Loucy (cell line): ENCODE data around the gene MRPL39.

Experiments used
- H2AFZ ChIP-seq: fragments of 200-600 bp; sonication (generic); 2 replicates; pipeline ENCODE4 v1.6.0; 2016; ENCODE audit warnings: antibody characterized with exemption, mild to moderate bottlenecking, low read length, moderate library complexity
- H3F3A ChIP-seq: fragments of 200-600 bp; 2 replicates; pipeline ENCODE4 v1.6.0; 2016; ENCODE audit warnings: antibody characterized with exemption, low read depth, mild to moderate bottlenecking
- H3K27me3 ChIP-seq: fragments of 200-600 bp; sonication (generic); 2 replicates; pipeline ENCODE4 v1.6.1; 2014; ENCODE audit warnings: low read length, mild to moderate bottlenecking; ENCODE audit not compliant: insufficient read depth, poor library complexity, severe bottlenecking
- H3K36me3 ChIP-seq: fragments of 200-600 bp; sonication (generic); 2 replicates; pipeline ENCODE4 v1.6.1; 2016; ENCODE audit warnings: low read length; ENCODE audit not compliant: insufficient read depth
- H3K4me1 ChIP-seq: fragments of 200-600 bp; sonication (generic); 2 replicates; pipeline ENCODE4 v1.5.1; 2014; ENCODE audit warnings: low read length, mild to moderate bottlenecking; ENCODE audit not compliant: insufficient read depth, poor library complexity, severe bottlenecking
- H3K4me2 ChIP-seq: fragments of 200-600 bp; sonication (generic); 2 replicates; pipeline ENCODE4 v1.6.0; 2014; ENCODE audit warnings: antibody characterized with exemption, low read length, low read depth, mild to moderate bottlenecking; ENCODE audit not compliant: poor library complexity, severe bottlenecking
- H3K4me3 ChIP-seq: fragments of 200-600 bp; sonication (generic); 2 replicates; pipeline ENCODE4 v1.5.1; 2014; ENCODE audit warnings: low read length, mild to moderate bottlenecking, mixed read lengths; ENCODE audit not compliant: poor library complexity, severe bottlenecking
- H3K79me2 ChIP-seq: fragments of 200-600 bp; sonication (generic); 2 replicates; pipeline ENCODE4 v1.6.1; 2014; ENCODE audit warnings: low read length; ENCODE audit not compliant: insufficient read depth
- H3K9ac ChIP-seq: fragments of 200-600 bp; sonication (generic); 2 replicates; pipeline ENCODE4 v1.6.0; 2014; ENCODE audit warnings: mild to moderate bottlenecking, low read depth, low read length, moderate library complexity; ENCODE audit not compliant: poor library complexity, severe bottlenecking
- H3K9me2 ChIP-seq: fragments of 200-600 bp; sonication (generic); replicated peaks from 2 replicates; pipeline ENCODE4 v1.6.1; 2016; ENCODE audit warnings: low read depth, low read length, mixed read lengths
- H3K9me3 ChIP-seq: fragments of 200-600 bp; sonication (generic); 2 replicates; pipeline ENCODE4 v1.6.1; 2014; ENCODE audit warnings: mild to moderate bottlenecking, antibody characterized with exemption, low read length, low read depth; ENCODE audit not compliant: insufficient read depth
- H4K20me1 ChIP-seq: fragments of 200-600 bp; sonication (generic); 2 replicates; pipeline ENCODE4 v1.6.0; 2014; ENCODE audit warnings: antibody characterized with exemption, low read length, mild to moderate bottlenecking; ENCODE audit not compliant: insufficient read depth, poor library complexity, severe bottlenecking
- EZH2phosphoT487 ChIP-seq: fragments of 200-600 bp; IDR thresholded peaks from 2 replicates; pipeline ENCODE4 v1.6.1; 2018; ENCODE audit warnings: antibody characterized with exemption, mild to moderate bottlenecking, moderate library complexity, borderline replicate concordance
- TF ChIP-seq, protein P1 (sequence below): fragments of 200-600 bp; sonication (generic); conservative IDR thresholded peaks from 2 replicates; pipeline ENCODE4 v1.5.1; 2014; ENCODE audit warnings: mild to moderate bottlenecking, antibody characterized with exemption, low read length

The MRPL39 gene

DNA sequence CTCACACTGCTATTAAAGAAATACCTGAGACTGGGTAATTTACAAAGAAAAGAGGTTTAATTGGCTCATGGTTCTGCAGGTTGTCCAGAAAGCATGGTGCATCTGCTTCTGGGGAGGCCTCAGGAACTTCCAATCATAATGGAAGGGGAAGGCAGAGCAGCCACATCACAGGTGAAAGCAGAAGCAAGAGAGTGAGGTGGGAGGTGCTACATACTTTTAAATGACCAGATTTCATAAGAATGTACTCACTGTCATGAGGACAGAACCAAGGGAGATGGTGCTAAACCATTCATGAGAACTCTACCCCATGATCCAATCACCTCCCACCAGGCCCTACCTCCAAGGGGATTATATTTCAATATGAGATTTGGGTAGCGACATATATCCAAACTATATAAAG, 55.7 kb downstream of the MRPL39 start:
- TF ChIP-seq EZH2phosphoT487, result no peak
- TF ChIP-seq, protein P1, sequence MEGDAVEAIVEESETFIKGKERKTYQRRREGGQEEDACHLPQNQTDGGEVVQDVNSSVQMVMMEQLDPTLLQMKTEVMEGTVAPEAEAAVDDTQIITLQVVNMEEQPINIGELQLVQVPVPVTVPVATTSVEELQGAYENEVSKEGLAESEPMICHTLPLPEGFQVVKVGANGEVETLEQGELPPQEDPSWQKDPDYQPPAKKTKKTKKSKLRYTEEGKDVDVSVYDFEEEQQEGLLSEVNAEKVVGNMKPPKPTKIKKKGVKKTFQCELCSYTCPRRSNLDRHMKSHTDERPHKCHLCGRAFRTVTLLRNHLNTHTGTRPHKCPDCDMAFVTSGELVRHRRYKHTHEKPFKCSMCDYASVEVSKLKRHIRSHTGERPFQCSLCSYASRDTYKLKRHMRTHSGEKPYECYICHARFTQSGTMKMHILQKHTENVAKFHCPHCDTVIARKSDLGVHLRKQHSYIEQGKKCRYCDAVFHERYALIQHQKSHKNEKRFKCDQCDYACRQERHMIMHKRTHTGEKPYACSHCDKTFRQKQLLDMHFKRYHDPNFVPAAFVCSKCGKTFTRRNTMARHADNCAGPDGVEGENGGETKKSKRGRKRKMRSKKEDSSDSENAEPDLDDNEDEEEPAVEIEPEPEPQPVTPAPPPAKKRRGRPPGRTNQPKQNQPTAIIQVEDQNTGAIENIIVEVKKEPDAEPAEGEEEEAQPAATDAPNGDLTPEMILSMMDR, result no peak
- H3K27me3 ChIP-seq, result no peaks in the 10 kb centered on the region

GRCh38 chr21:25550352-25551120, 56.7 kb downstream of the MRPL39 start:
- Histone ChIP-seq H3F3A (no peaks in the 10 kb centered on the region), H3K9me3 (no peaks in the 10 kb centered on the region), H3K27me3 (no peaks in the 10 kb centered on the region), H2AFZ (no peak overlapping the region), H3K9ac (no peak overlapping the region), H4K20me1 (no peaks in the 10 kb centered on the region), H3K36me3 (no peaks in the 10 kb centered on the region), H3K4me1 (no peaks in the 10 kb centered on the region), H3K4me2 (no peak overlapping the region), H3K4me3 (no peak overlapping the region), H3K9me2 (no peaks in the 10 kb centered on the region), H3K79me2 (no peaks in the 10 kb centered on the region)
- no peak for TF ChIP-seq EZH2phosphoT487
- TF ChIP-seq, protein P1, result no peak

More for the DNA sequence above, 55.7 kb downstream of the MRPL39 start:
- H3K9me2 ChIP-seq, result no peaks in the 10 kb centered on the region
- H3K4me2 ChIP-seq, result no peak overlapping the region
- H2AFZ ChIP-seq, result no peak overlapping the region
- no peaks in the 10 kb centered on the region for H3K4me1 ChIP-seq
- H3K79me2 ChIP-seq, result no peaks in the 10 kb centered on the region
- no peaks in the 10 kb centered on the region for H3K36me3 ChIP-seq
- H3K9ac ChIP-seq, result no peak overlapping the region
- no peaks in the 10 kb centered on the region for H3F3A ChIP-seq
- no peak overlapping the region for H3K4me3 ChIP-seq
- no peaks in the 10 kb centered on the region for H4K20me1 ChIP-seq
- no peaks in the 10 kb centered on the region for H3K9me3 ChIP-seq

DNA sequence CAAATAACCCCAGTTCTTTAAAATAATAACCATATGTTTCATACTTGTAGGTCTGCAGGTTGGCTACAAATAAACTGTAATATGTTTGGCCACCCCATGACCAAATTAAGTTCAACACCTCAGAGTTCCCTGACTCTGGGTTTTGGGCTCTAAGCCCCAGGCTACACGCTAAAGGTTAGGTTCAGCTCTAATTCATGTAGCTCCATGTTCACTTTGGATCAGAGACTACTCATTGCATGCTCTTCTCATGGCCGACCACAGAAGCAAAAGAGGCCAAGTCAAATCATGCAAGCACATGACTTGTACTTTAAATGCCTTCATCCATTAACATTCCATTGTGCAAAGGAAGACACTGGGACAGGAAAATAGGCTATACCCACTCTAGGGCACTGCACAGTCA, 66.2 kb downstream of the MRPL39 start:
- Histone ChIP-seq H3K9me2 (no peaks in the 10 kb centered on the region), H2AFZ (no peak overlapping the region), H3K9ac (no peak overlapping the region), H3K36me3 (no peaks in the 10 kb centered on the region), H3K79me2 (no peaks in the 10 kb centered on the region), H3K9me3 (peaks cover 13% of the 10 kb centered on the region; the same call in 1 of the 2 replicates), H3K4me3 (no peak overlapping the region), H3K4me1 (no peaks in the 10 kb centered on the region), H4K20me1 (no peaks in the 10 kb centered on the region), H3K4me2 (no peak overlapping the region), H3K27me3 (no peaks in the 10 kb centered on the region), H3F3A (no peaks in the 10 kb centered on the region)
- TF ChIP-seq, protein P1, result no peak
- TF ChIP-seq EZH2phosphoT487, result no peak
